ENCODE data around the gene ATG7. TPM values are rescaled to one million over a fixed set of nuclear protein-coding genes. Genes with fewer than 3 reads are reported as not detected.
"Not testable (repeated sequence)": the region's sequence is repeated elsewhere in the genome, so short reads cannot be mapped to it uniquely, and the experiment has no call there.

Gene ATG7
- total RNA-seq, 4 donors from 2014 or later, result 20.6 to 50.4 (median 39.9) TPM

GRCh38 chr3:11438646-11439045, 166.4 kb downstream of the ATG7 start:
- Histone ChIP-seq H3K4me3 (no peak overlapping the region), H3K9me3 (no peaks in the 10 kb centered on the region), H3K27me3 (no peaks in the 10 kb centered on the region), H3K4me1 (peaks cover 12 to 14% (median 13%) of the 10 kb centered on the region in 4 donors), H3K36me3 (no peaks in the 10 kb centered on the region), H3K27ac (replicated peaks in 1 of 4) (no peak overlapping the region)
- intact Hi-C loops (cut with DNase I), result no loop called here
- DNase-seq (ENCODE audit: extremely low spot score), result peak; percentile 82
- 56% methylated on average over 2 of the region's 2 CpGs for WGBS
- TF ChIP-seq POLR2A (IDR thresholded peaks at IDR 0.05; ENCODE audit: low read depth), result no peak
- no peak for TF ChIP-seq EP300 (IDR thresholded peaks at IDR 0.05)
- no peak for TF ChIP-seq POLR2AphosphoS5 (IDR thresholded peaks at IDR 0.05)
- no peak for TF ChIP-seq CTCF (IDR thresholded peaks at IDR 0.05)

- intact Hi-C loops (cut with DNase I); H3K9me3 ChIP-seq; H3K27ac ChIP-seq (replicated peaks in 1 of 4); H3K27me3 ChIP-seq; H3K4me3 ChIP-seq; H3K4me1 ChIP-seq; H3K36me3 ChIP-seq; DNase-seq (ENCODE audit: extremely low spot score): not testable (repeated sequence)
- WGBS, result 80% methylated on average over 7 of the region's 7 CpGs
These were observed 169.1 kb downstream of the ATG7 start for GRCh38 chr3:11441346-11441745.

- no peak for DNase-seq (ENCODE audit: extremely low spot score)
- H3K4me3 ChIP-seq, result no peak overlapping the region
- 80% methylated on average over 1 of the region's 1 CpG for WGBS
- intact Hi-C loops (cut with DNase I), result no loop called here
- no peaks in the 10 kb centered on the region for H3K36me3 ChIP-seq
- no peak overlapping the region for H3K27ac ChIP-seq (replicated peaks in 1 of 4)
- peaks cover 0 to 9% (median 0%) of the 10 kb centered on the region in 4 donors for H3K4me1 ChIP-seq
- no peaks in the 10 kb centered on the region for H3K27me3 ChIP-seq
- no peaks in the 10 kb centered on the region for H3K9me3 ChIP-seq
- TF ChIP-seq EP300 (IDR thresholded peaks at IDR 0.05) (no peak), CTCF (IDR thresholded peaks at IDR 0.05) (no peak), POLR2A (IDR thresholded peaks at IDR 0.05; ENCODE audit: low read depth) (no peak), POLR2AphosphoS5 (IDR thresholded peaks at IDR 0.05) (no peak)
These were observed 172.2 kb downstream of the ATG7 start for GRCh38 chr3:11444404-11444803.

- H3K4me3 ChIP-seq; H3K27ac ChIP-seq (replicated peaks in 1 of 4); DNase-seq (ENCODE audit: extremely low spot score); H3K9me3 ChIP-seq; H3K36me3 ChIP-seq; intact Hi-C loops (cut with DNase I); H3K4me1 ChIP-seq; H3K27me3 ChIP-seq: not testable (repeated sequence)
- 92% methylated on average over 3 of the region's 3 CpGs for WGBS
These were observed 173.0 kb downstream of the ATG7 start for GRCh38 chr3:11445193-11445592.

GRCh38 chr3:11445883-11446282, 173.7 kb downstream of the ATG7 start:
- H3K27ac ChIP-seq (replicated peaks in 1 of 4), result no peak overlapping the region
- no peak for TF ChIP-seq CTCF (IDR thresholded peaks at IDR 0.05)
- TF ChIP-seq POLR2A (IDR thresholded peaks at IDR 0.05; ENCODE audit: low read depth), result no peak
- TF ChIP-seq EP300 (IDR thresholded peaks at IDR 0.05), result no peak
- TF ChIP-seq POLR2AphosphoS5 (IDR thresholded peaks at IDR 0.05), result no peak
- H3K4me1 ChIP-seq, result peaks cover 0 to 9% (median 0%) of the 10 kb centered on the region in 4 donors
- H3K27me3 ChIP-seq, result no peaks in the 10 kb centered on the region
- 52% methylated on average over 2 of the region's 2 CpGs for WGBS
- DNase-seq (ENCODE audit: extremely low spot score), result no peak
- no peak overlapping the region for H3K4me3 ChIP-seq
- H3K9me3 ChIP-seq, result no peaks in the 10 kb centered on the region
- no peaks in the 10 kb centered on the region for H3K36me3 ChIP-seq
- intact Hi-C loops (cut with DNase I), result no loop called here

GRCh38 chr3:11447584-11448200, 175.5 kb downstream of the ATG7 start:
- Histone ChIP-seq H3K27me3 (no peaks in the 10 kb centered on the region), H3K9me3 (no peaks in the 10 kb centered on the region), H3K4me1 (peaks cover 0 to 9% (median under 1%) of the 10 kb centered on the region in 4 donors), H3K4me3 (no peak overlapping the region), H3K36me3 (no peaks in the 10 kb centered on the region), H3K27ac (replicated peaks in 1 of 4) (no peak overlapping the region)
- no peak for DNase-seq (ENCODE audit: extremely low spot score)
- intact Hi-C loops (cut with DNase I), result no loop called here
- 55% methylated on average over 2 of the region's 2 CpGs for WGBS
- TF ChIP-seq POLR2A (IDR thresholded peaks at IDR 0.05; ENCODE audit: low read depth) (no peak), CTCF (IDR thresholded peaks at IDR 0.05) (no peak), EP300 (IDR thresholded peaks at IDR 0.05) (no peak), POLR2AphosphoS5 (IDR thresholded peaks at IDR 0.05) (no peak)
